A549 (cell line): ENCODE results near the gene GNA15. TPM values are rescaled to one million over a fixed set of nuclear protein-coding genes. Genes with fewer than 3 reads are reported as not detected.

ENCODE experiments used
- ATAC-seq, 2 experiments: fragments of 200-7000 bp in 1 of 2; fragments of >200 bp in 1 of 2; cut with Nextera tagmentation in 1 of 2; cut with Tn5 transposase in 1 of 2; 3 replicates each; pipeline versions ENCODE4 v1.8.0 to v1.9.1; 2018 to 2020; ENCODE audit warnings: mild to moderate bottlenecking in 1 of 2, moderate library complexity in 1 of 2
- CTCF ChIA-PET: fragments of 300-600 bp; sonication (Branson Sonifier 250); formaldehyde crosslinking; extraction: SDS; loops from one replicate; lab custom pipeline; 2021; ENCODE audit warnings: antibody characterized with exemption, inconsistent platforms; lab: Yijun Ruan, JAX
- POLR2A ChIA-PET: fragments of 350-600 bp; formaldehyde crosslinking; extraction: SDS; loops from one replicate; lab custom pipeline; 2021; ENCODE audit warnings: antibody characterized with exemption, inconsistent platforms; lab: Yijun Ruan, JAX
- DNase-seq, 2 experiments: peaks; one replicate each; pipeline versions ENCODE4 v3.0.0 to v3.0.0-alpha.2; 2011 to 2016; ENCODE audit warnings: low read depth in 1 of 2, low spot score in 1 of 2
- FAIRE-seq: peaks from 2 replicates; lab custom pipeline; 2011; peaks lifted over from hg19 to GRCh38; lab: Jason Lieb, UNC
- H3K27ac ChIP-seq, 2 experiments: fragments of >200 bp; sonication (Bioruptor Twin); formaldehyde crosslinking; 3 replicates each; pipeline ENCODE4 v1.5.1; 2016 to 2017
- H3K4me1 ChIP-seq: fragments of >200 bp; sonication (Bioruptor Twin); formaldehyde crosslinking; 3 replicates; pipeline ENCODE4 v1.6.1; 2016
- H3K4me2 ChIP-seq: fragments of >200 bp; sonication (Bioruptor Twin); formaldehyde crosslinking; 3 replicates; pipeline ENCODE4 v1.6.1; 2016
- H3K4me3 ChIP-seq: fragments of >200 bp; sonication (Bioruptor Twin); formaldehyde crosslinking; 3 replicates; pipeline ENCODE4 v1.5.1; 2016
- H3K9me3 ChIP-seq: fragments of >200 bp; sonication (Bioruptor Twin); formaldehyde crosslinking; 3 replicates; pipeline ENCODE4 v1.6.1; 2016
- CEBPB ChIP-seq, 2 experiments: fragments of >200 bp in 1 of 2; sonication (Bioruptor Twin) in 1 of 2; formaldehyde crosslinking in 1 of 2; IDR thresholded peaks; 2 replicates each; pipeline ENCODE4 v1.6.1; 2012 to 2016
- CHD4 ChIP-seq: fragments of 200-600 bp; sonication (generic); IDR thresholded peaks from 2 replicates; pipeline ENCODE4 v1.6.1; 2016; ENCODE audit warnings: antibody characterized with exemption, mild to moderate bottlenecking, borderline replicate concordance
- EHF ChIP-seq: fragments of 250-450 bp; sonication (Bioruptor Pico); IDR thresholded peaks from 2 replicates; pipeline ENCODE4 v1.5.0; 2020; ENCODE audit warnings: mild to moderate bottlenecking
- EP300 ChIP-seq, 2 experiments: fragments of >200 bp; sonication (Bioruptor Twin); formaldehyde crosslinking; IDR thresholded peaks; 2 replicates in 1 of 2; 3 replicates in 1 of 2; pipeline ENCODE4 v1.6.1; 2016 to 2017
- FOSL2 ChIP-seq, 2 experiments: fragments of 450-650 bp in 1 of 2; fragments of >200 bp in 1 of 2; sonication (Bioruptor Twin) in 1 of 2; formaldehyde crosslinking; IDR thresholded peaks; 2 replicates each; pipeline versions ENCODE4 v1.5.0 to v1.6.1; 2016 to 2020; ENCODE audit warnings: mild to moderate bottlenecking in 1 of 2, moderate library complexity in 1 of 2
- FOXS1 ChIP-seq: fragments of 250-450 bp; sonication (Bioruptor Pico); IDR thresholded peaks from 2 replicates; pipeline ENCODE4 v1.5.0; 2020; ENCODE audit warnings: mild to moderate bottlenecking, moderate library complexity
- HDAC2 ChIP-seq: fragments of 200-600 bp; sonication (generic); IDR thresholded peaks from 2 replicates; pipeline ENCODE4 v1.6.1; 2016
- HEYL ChIP-seq: fragments of 250-450 bp; sonication (Bioruptor Pico); IDR thresholded peaks from 2 replicates; pipeline ENCODE4 v1.8.0; 2021; ENCODE audit warnings: mild to moderate bottlenecking, moderate library complexity
- HOXB13 ChIP-seq: fragments of 250-450 bp; sonication (Bioruptor Pico); IDR thresholded peaks from 2 replicates; pipeline ENCODE4 v1.5.0; 2020; ENCODE audit warnings: low read depth, mild to moderate bottlenecking, moderate library complexity
- KDM5A ChIP-seq: fragments of 200-600 bp; sonication (generic); IDR thresholded peaks from 2 replicates; pipeline ENCODE4 v1.6.1; 2016; ENCODE audit warnings: antibody characterized with exemption, mild to moderate bottlenecking
- MAFK ChIP-seq: fragments of 450-650 bp; IDR thresholded peaks from 2 replicates; pipeline ENCODE4 v1.6.1; 2014; ENCODE audit not compliant: partially characterized antibody
- NFE2L2 ChIP-seq: fragments of 150-350 bp; conservative IDR thresholded peaks from 2 replicates; pipeline ENCODE4 v1.6.1; 2014; ENCODE audit warnings: low read length
- NPAS2 ChIP-seq: fragments of 250-450 bp; sonication (Bioruptor Pico); IDR thresholded peaks from 2 replicates; pipeline ENCODE4 v1.8.0; 2022; ENCODE audit warnings: mild to moderate bottlenecking, moderate library complexity, borderline replicate concordance
- PBX3 ChIP-seq: IDR thresholded peaks from 2 replicates; pipeline ENCODE4 v1.6.1; 2012
- PHF8 ChIP-seq: fragments of 200-600 bp; sonication (generic); IDR thresholded peaks from 2 replicates; pipeline ENCODE4 v1.6.1; 2016; ENCODE audit warnings: low read depth, mild to moderate bottlenecking, antibody characterized with exemption, moderate library complexity, borderline replicate concordance
- RNF2 ChIP-seq: fragments of 200-600 bp; sonication (generic); IDR thresholded peaks from 2 replicates; pipeline ENCODE4 v1.6.1; 2016; ENCODE audit warnings: low read depth, mild to moderate bottlenecking, antibody characterized with exemption, moderate library complexity, borderline replicate concordance
- ZFP36 ChIP-seq: fragments of 450-650 bp; IDR thresholded peaks from 2 replicates; pipeline ENCODE4 v1.6.1; 2014; ENCODE audit warnings: borderline replicate concordance; ENCODE audit not compliant: partially characterized antibody
- ZNF302 ChIP-seq: fragments of 250-450 bp; sonication (Bioruptor Pico); IDR thresholded peaks from 2 replicates; pipeline ENCODE4 v1.9.0; 2021; ENCODE audit warnings: inconsistent platforms, mild to moderate bottlenecking, moderate library complexity
- ZSCAN20 ChIP-seq: fragments of 250-450 bp; sonication (Bioruptor Pico); IDR thresholded peaks from 2 replicates; pipeline ENCODE4 v1.8.0; 2022; ENCODE audit warnings: mild to moderate bottlenecking, moderate library complexity
- WGBS: methylation state at CpG from one replicate; pipeline ENCODE4 v1.1.6; 2017; ENCODE audit errors: missing lambda C conversion rate; 5-methylcytosine and 5-hydroxymethylcytosine counted together
- polyA plus RNA-seq, 4 experiments: library from polyadenylated mRNA; depleted of rRNA in 3 of 4; stranded (reverse); fragments of >200 nt; fragmentation: RNase III in 1 of 4; extraction: RNeasy Plus Mini Kit Qiagen cat#74134 plus additional on column Dnase treatment in 1 of 4; gene quantifications; 2 replicates in 3 of 4; 3 replicates in 1 of 4; pipeline ENCODE4 v1.2.3, GENCODE V29; 2011 to 2017
- TF ChIP-seq, protein P1 (sequence below): fragments of 250-450 bp; sonication (Bioruptor Pico); IDR thresholded peaks from 2 replicates; pipeline ENCODE4 v1.5.0; 2021; ENCODE audit warnings: mild to moderate bottlenecking, moderate library complexity, borderline replicate concordance
- TF ChIP-seq, protein P2 (sequence below): IDR thresholded peaks from 2 replicates; pipeline ENCODE4 v1.6.1; 2012; ENCODE audit warnings: low read depth, borderline replicate concordance

Gene GNA15
- polyA plus RNA-seq, 2 of the 4 experiments (the other 2 are of a cell fraction), result 0.06 TPM; not detected in 1

DNA sequence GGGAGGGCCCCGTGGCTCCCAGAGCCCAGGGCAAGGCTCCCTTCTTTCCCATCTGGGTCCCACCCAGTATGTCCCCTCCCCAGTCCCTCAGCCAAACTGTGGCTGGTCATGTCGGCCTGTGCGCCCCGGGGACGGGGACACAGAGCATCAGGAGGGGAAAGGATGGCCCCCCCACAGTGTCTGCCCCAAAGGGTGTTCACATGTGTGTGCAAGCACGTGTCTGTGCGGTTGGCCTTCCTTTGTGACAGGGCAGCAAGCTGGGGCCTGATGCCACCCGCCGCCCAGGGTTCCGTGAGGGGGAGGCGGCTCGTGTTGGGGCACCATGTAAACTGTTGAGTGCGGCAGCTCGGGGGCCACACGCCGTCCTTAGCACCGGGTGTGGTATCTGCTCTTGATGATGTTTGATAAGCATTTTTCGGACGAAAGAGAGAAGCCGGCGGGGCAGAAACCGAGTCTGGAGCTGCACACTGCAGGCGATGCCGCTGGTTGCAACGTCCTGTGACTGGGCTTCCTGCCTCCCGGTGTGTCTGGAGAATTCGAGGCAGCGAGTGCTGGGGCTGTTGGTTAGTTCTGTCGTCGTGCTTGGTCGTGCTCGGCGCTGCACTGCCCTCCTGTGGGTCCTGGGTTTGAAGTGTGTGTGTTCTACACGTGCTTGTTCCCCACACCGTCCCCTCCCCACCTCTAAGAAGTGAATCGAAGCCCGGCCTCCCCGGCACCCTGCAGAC lies 23.3 kb upstream of the GNA15 start (continued):
- TF ChIP-seq, protein P1, sequence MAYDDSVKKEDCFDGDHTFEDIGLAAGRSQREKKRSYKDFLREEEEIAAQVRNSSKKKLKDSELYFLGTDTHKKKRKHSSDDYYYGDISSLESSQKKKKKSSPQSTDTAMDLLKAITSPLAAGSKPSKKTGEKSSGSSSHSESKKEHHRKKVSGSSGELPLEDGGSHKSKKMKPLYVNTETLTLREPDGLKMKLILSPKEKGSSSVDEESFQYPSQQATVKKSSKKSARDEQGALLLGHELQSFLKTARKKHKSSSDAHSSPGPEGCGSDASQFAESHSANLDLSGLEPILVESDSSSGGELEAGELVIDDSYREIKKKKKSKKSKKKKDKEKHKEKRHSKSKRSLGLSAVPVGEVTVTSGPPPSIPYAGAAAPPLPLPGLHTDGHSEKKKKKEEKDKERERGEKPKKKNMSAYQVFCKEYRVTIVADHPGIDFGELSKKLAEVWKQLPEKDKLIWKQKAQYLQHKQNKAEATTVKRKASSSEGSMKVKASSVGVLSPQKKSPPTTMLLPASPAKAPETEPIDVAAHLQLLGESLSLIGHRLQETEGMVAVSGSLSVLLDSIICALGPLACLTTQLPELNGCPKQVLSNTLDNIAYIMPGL, result no peak
- no peak for TF ChIP-seq PBX3
- no peak for TF ChIP-seq EP300 (IDR thresholded peaks at IDR 0.05)
- TF ChIP-seq NPAS2 (CRISPR knock-in tag), result no peak

DNA sequence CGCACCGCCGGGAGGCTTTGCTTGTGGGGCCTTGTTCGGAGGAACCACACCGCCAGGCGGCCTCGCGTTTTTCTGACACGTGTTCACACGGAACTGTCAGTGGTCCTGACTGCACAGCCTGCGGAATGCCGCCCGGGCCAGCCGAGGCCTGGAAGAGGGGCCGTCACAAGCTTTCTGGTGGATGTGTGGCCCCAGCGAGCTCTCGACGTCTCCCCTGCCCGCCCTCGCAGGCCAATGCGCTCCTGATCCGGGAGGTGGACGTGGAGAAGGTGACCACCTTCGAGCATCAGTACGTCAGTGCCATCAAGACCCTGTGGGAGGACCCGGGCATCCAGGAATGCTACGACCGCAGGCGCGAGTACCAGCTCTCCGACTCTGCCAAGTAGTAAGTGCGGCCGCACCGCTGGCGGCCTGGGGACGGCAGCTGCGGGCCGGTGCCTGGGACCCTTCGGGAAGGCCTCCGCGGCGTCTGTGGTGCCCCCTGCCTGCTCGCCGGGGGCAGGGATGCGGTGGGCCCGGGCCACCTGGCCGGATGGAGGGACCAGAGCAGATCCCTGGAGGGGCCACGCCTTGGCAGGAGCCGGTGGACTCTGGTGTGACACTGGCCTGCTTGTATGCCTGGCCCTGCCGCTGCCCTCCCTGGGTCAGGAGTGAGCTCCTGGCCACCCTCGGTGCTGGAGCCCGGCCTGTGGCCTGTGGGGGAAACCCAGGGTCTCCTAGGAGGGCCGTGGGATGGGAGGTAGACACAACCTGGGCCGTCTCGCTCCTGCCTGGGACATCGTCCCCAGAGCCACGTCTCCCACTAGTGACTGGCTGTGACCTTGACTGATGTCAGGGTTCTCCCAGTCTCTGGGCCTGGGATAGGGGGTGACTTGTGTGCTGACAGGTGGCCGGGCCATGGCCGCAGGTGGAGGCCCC lies 22.5 kb upstream of the GNA15 start:
- WGBS, result 93% methylated on average over 38 of the region's 59 CpGs
- Histone ChIP-seq H3K27ac (no peak overlapping the region), H3K9me3 (no peaks in the 10 kb centered on the region), H3K4me1 (peaks cover 18% of the 10 kb centered on the region), H3K4me3 (no peak overlapping the region), H3K4me2 (no peak overlapping the region)
- POLR2A ChIA-PET, result no interaction called here
- ATAC-seq, result no peak
- no peak for TF ChIP-seq ZNF302
- TF ChIP-seq HDAC2, result no peak
- no peak for TF ChIP-seq PHF8
- TF ChIP-seq, protein P2, sequence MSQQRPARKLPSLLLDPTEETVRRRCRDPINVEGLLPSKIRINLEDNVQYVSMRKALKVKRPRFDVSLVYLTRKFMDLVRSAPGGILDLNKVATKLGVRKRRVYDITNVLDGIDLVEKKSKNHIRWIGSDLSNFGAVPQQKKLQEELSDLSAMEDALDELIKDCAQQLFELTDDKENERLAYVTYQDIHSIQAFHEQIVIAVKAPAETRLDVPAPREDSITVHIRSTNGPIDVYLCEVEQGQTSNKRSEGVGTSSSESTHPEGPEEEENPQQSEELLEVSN, result no peak
- TF ChIP-seq HOXB13 (CRISPR knock-in tag), result no peak
- TF ChIP-seq CHD4, result no peak
- TF ChIP-seq MAFK, result no peak
- no peak for TF ChIP-seq FOXS1 (CRISPR knock-in tag)
- no peak for TF ChIP-seq KDM5A
- TF ChIP-seq NFE2L2, result no peak
- TF ChIP-seq EHF (CRISPR knock-in tag), result no peak
- no peak for TF ChIP-seq HEYL (CRISPR knock-in tag)
- no peak for TF ChIP-seq FOSL2 (IDR thresholded peaks at IDR 0.05)
- TF ChIP-seq FOSL2 (CRISPR knock-in tag; IDR thresholded peaks at IDR 0.05), result no peak
- TF ChIP-seq CEBPB (IDR thresholded peaks at IDR 0.05), result no peak
- TF ChIP-seq RNF2, result no peak
- no peak for TF ChIP-seq ZSCAN20 (CRISPR knock-in tag)
- TF ChIP-seq ZFP36, result no peak
- no peak for FAIRE-seq
- CTCF ChIA-PET, result interaction anchor here (1.1 to 2.0 kb wide), 3 partner anchors 9 to 50 kb away, joined by 4 to 7 read pairs (median 6); no protein-coding TSS in a partner anchor
- no peak for DNase-seq
